ENCODE results near the gene PRRX2. TPM values are rescaled to one million over a fixed set of nuclear protein-coding genes. Genes with fewer than 3 reads are reported as not detected.

The PRRX2 gene
- total RNA-seq, 1 donor from 2014 or later: 43.7 TPM

DNA sequence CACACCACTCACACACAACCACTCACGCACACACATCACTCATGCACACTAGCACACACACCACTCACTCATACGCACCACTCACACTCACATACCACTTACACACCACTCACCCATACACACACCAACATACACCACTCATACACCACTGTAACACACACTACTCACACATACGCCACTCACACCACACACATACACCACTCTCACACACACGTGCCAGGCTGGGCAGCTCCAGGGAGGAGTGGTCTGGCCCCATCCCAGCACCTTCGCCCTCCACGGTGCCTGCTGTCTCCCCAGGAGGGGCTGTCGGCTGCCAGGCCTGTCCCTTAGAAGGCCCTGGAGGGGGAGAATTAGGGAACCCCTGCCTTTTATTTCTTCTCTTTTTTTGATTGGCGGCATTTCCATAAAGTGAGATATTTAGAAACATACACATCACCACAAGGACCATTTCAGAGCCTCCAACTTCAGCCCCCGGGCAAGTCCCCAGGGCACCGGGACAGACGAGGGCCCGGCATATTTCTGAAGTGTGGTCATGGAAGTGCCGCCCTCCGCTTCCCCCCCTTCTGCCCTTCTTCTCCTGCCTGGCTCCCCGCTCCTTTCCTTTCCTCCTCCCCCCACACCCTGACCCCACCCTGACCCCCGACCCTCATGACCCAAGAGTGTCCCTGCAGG lies 17.2 kb upstream of the PRRX2 start:
- TF ChIP-seq POLR2AphosphoS5 (IDR thresholded peaks at IDR 0.05; ENCODE audit: insufficient read depth in 1 of 2, low read depth in 1 of 2) (no peak), POLR2A (IDR thresholded peaks at IDR 0.05) (no peak)
- TF ChIP-seq, protein P1, sequence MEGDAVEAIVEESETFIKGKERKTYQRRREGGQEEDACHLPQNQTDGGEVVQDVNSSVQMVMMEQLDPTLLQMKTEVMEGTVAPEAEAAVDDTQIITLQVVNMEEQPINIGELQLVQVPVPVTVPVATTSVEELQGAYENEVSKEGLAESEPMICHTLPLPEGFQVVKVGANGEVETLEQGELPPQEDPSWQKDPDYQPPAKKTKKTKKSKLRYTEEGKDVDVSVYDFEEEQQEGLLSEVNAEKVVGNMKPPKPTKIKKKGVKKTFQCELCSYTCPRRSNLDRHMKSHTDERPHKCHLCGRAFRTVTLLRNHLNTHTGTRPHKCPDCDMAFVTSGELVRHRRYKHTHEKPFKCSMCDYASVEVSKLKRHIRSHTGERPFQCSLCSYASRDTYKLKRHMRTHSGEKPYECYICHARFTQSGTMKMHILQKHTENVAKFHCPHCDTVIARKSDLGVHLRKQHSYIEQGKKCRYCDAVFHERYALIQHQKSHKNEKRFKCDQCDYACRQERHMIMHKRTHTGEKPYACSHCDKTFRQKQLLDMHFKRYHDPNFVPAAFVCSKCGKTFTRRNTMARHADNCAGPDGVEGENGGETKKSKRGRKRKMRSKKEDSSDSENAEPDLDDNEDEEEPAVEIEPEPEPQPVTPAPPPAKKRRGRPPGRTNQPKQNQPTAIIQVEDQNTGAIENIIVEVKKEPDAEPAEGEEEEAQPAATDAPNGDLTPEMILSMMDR (IDR thresholded peaks at IDR 0.05): no peak
- no peaks in the 10 kb centered on the region for H3K9me3 ChIP-seq
- intact Hi-C loops (cut with DNase I): no loop called here

DNA sequence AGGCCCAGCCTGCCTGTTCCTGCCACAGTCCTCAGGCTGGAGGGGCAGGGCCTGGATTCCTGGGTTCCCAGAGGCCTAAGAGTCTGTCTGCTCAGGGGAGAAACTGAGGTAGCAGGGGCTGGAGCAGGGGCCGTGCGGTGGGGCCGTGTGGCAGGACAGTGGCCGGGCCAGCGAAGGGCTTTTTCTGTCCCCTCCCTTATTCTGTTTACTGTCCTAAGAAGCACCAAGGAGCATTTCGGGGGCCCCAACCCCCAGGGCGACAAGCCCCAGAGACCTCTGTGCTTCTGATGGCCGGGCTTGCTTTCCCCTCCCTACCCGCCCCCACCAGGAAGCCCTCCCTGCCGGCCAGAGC lies 16.7 kb upstream of the PRRX2 start:
- TF ChIP-seq, protein P1 (IDR thresholded peaks at IDR 0.05): no peak
- TF ChIP-seq POLR2A (IDR thresholded peaks at IDR 0.05) (no peak), POLR2AphosphoS5 (IDR thresholded peaks at IDR 0.05; ENCODE audit: insufficient read depth in 1 of 2, low read depth in 1 of 2) (no peak)
- Histone ChIP-seq H3K4me3 (no peak overlapping the region), H3K27me3 (no peaks in the 10 kb centered on the region), H3K27ac (peak overlapping the region; percentile 80), H3K4me1 (peaks cover 38% of the 10 kb centered on the region), H3K36me3 (no peaks in the 10 kb centered on the region), H3K9me3 (no peaks in the 10 kb centered on the region)
- intact Hi-C loops (cut with DNase I): no loop called here
- no peak for DNase-seq (ENCODE audit: extremely low spot score in 2 of 2)

More for the DNA sequence above, 17.2 kb upstream of the PRRX2 start:
- H3K4me1 ChIP-seq: peaks cover 41% of the 10 kb centered on the region
- no peak for DNase-seq (ENCODE audit: extremely low spot score in 2 of 2)
- H3K27me3 ChIP-seq: no peaks in the 10 kb centered on the region
- H3K4me3 ChIP-seq: no peak overlapping the region
- H3K36me3 ChIP-seq: no peaks in the 10 kb centered on the region
- H3K27ac ChIP-seq: peak overlapping the region; percentile 80

DNA sequence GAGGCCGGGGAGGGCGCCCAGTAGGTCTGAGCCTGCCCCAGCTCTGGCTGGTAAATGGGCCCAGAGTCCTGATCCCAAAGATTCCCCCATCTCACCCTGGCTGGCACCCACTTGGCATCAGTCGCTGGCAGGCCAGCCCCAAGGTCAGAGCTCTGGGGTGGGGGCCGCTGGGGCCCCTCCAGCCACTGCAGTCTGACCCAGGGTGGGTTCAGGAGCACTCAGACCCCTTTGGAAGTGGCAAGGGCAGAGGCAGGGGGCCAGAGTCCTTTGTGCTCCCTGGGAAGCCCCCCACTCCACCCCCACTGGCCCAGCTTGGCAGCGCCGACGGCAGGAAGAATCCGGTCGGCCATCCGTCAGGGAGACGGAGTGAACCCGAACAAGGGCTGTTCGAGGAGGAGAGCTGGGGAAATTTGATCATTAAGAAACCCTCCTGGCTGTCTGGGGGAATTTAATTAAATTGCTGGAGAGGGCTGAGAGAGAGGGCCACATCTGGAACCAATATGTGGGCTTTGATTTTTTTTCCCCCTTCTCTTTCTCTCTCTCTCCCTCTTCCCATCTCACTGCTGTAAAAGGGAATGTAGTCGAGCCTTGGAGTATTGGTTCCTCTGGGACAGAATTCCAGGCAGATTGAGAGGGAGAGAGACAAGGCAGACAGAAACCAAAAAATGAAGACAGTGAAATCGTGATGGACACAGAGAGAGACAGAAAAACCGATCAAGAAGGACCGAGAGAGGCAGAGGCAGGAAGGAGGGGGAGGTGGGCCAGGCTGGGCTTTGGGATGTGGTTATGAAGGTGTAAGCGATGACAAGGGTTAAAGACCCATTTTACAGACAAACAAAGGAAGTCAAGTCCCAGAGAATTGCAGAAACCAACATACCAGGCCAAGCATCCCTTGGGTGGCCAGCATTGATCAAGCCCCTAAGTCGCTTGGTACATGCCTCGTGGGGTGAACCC lies 15.4 kb upstream of the PRRX2 start:
- DNase-seq (ENCODE audit: extremely low spot score in 2 of 2): no peak
- H3K4me3 ChIP-seq: no peak overlapping the region
- H3K36me3 ChIP-seq: no peaks in the 10 kb centered on the region
- H3K4me1 ChIP-seq: peaks cover 33% of the 10 kb centered on the region
- peak overlapping the region; percentile 80 for H3K27ac ChIP-seq
- intact Hi-C loops (cut with DNase I): no loop called here
- TF ChIP-seq, protein P1 (IDR thresholded peaks at IDR 0.05): no peak
- TF ChIP-seq POLR2AphosphoS5 (IDR thresholded peaks at IDR 0.05; ENCODE audit: insufficient read depth in 1 of 2, low read depth in 1 of 2) (no peak), POLR2A (IDR thresholded peaks at IDR 0.05) (no peak)
- H3K27me3 ChIP-seq: no peaks in the 10 kb centered on the region
- no peaks in the 10 kb centered on the region for H3K9me3 ChIP-seq

DNA sequence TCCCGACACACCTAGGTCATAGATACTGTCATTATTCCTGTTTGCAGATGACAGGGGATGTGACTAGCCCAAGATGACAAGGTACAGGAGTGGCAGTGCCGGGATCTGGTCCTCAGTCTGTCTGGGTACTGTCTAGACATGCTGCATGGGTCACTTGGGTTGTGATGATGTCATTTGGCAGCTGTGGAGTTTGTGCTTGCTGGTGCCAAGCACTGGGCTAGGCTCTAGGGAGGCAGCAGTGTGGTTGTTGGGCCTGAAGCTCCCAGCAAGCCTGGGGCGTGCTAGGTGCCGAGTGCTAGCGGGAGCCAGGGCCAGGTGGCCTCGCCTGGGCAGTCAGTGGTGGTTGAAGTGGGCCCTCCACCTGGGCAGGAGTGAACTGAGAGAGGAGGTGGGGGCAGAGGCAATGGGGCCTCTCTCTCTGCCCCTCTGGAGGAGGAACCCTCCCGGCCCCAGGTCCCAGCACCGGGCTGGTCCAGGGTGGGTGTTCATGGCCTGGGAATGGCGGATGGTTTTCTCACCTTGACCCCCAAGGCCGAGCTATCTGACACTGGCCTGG lies 14.7 kb upstream of the PRRX2 start:
- TF ChIP-seq, protein P1 (IDR thresholded peaks at IDR 0.05): no peak
- no peak for TF ChIP-seq POLR2AphosphoS5 (IDR thresholded peaks at IDR 0.05; ENCODE audit: insufficient read depth in 1 of 2, low read depth in 1 of 2)
- no peak for TF ChIP-seq POLR2A (IDR thresholded peaks at IDR 0.05)
- H3K4me3 ChIP-seq: no peak overlapping the region
- DNase-seq (ENCODE audit: extremely low spot score in 2 of 2): no peak
- H3K4me1 ChIP-seq: peaks cover 33% of the 10 kb centered on the region
- no peaks in the 10 kb centered on the region for H3K27me3 ChIP-seq
- H3K36me3 ChIP-seq: no peaks in the 10 kb centered on the region
- intact Hi-C loops (cut with DNase I): no loop called here
- peak overlapping the region; percentile 80 for H3K27ac ChIP-seq
- no peaks in the 10 kb centered on the region for H3K9me3 ChIP-seq
